ENCODE data around the gene GAB2. TPM values are rescaled to one million over a fixed set of nuclear protein-coding genes. Genes with fewer than 3 reads are reported as not detected.

Gene GAB2
- total RNA-seq, 2 experiments from 2014 or later = 1.2 to 1.3 TPM

- DNase-seq (ENCODE audit: low spot score) = no peak
- H4K20me1 ChIP-seq (ENCODE audit: insufficient read depth, low read length) = no peaks in the 10 kb centered on the region
- no peaks in the 10 kb centered on the region for H3K9me3 ChIP-seq (ENCODE audit: low read length)
- H3K79me2 ChIP-seq (ENCODE audit: insufficient read depth, low read depth, low read length) = no peaks in the 10 kb centered on the region
- H3K27ac ChIP-seq (ENCODE audit: low read depth, low read length, poor library complexity, severe bottlenecking) = no peak overlapping the region
- ChIA-PET POLR2A (no interaction called here), CTCF (ENCODE audit: unreplicated experiment) (no interaction called here)
- no peak overlapping the region for H2AFZ ChIP-seq (ENCODE audit: low read length)
- no peak overlapping the region for H3K4me2 ChIP-seq (ENCODE audit: low read length)
- no peak for TF ChIP-seq CTCF (conservative IDR thresholded peaks at IDR 0.05; ENCODE audit: low read length)
- TF ChIP-seq EZH2phosphoT487 (IDR thresholded peaks at IDR 0.05; ENCODE audit: borderline replicate concordance, low read depth, low read length) = no peak
- no TSS peak for BruUV-seq (replicated peaks)
- H3K4me3 ChIP-seq (ENCODE audit: low read depth, low read length, poor library complexity, severe bottlenecking) = no peak overlapping the region
- H3K9me2 ChIP-seq (ENCODE audit: insufficient read depth, low read length) = no peaks in the 10 kb centered on the region
- intact Hi-C loops (cut with micrococcal nuclease; ENCODE audit: unreplicated experiment) = no loop called here
- peaks cover 76% of the 10 kb centered on the region for H3K36me3 ChIP-seq (ENCODE audit: insufficient read depth, low read length)
- H3K4me1 ChIP-seq (ENCODE audit: insufficient read depth, low read length, poor library complexity, severe bottlenecking) = peaks cover 4% of the 10 kb centered on the region
Observed at GRCh38 chr11:78459738-78460137, 42.1 kb upstream of the GAB2 start.

DNA sequence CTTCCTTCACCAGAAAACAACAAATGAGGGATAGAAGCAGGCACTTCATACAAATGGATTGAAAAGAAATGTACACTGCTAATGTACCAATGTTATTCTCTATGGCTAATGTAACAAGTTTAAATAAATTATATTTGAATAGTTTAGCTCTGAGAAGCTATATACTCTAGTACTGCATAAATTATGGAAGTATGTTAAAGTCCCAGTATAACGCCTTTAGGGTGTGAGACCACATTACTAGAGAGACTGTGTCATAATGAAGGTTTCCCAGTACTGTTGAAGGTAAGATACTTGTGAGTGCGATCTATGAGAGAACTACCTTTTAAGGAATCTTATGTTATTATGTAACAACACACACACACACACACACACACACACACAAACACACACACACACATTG is 39.8 kb upstream of the GAB2 start:
- Histone ChIP-seq H3K4me3 (ENCODE audit: low read depth, low read length, poor library complexity, severe bottlenecking) (no peak overlapping the region), H3K36me3 (ENCODE audit: insufficient read depth, low read length) (peaks cover 65% of the 10 kb centered on the region), H3K4me1 (ENCODE audit: insufficient read depth, low read length, poor library complexity, severe bottlenecking) (peaks cover 6% of the 10 kb centered on the region), H4K20me1 (ENCODE audit: insufficient read depth, low read length) (no peaks in the 10 kb centered on the region), H3K79me2 (ENCODE audit: insufficient read depth, low read depth, low read length) (no peaks in the 10 kb centered on the region), H3K9me3 (ENCODE audit: low read length) (no peaks in the 10 kb centered on the region), H2AFZ (ENCODE audit: low read length) (no peak overlapping the region), H3K9me2 (ENCODE audit: insufficient read depth, low read length) (no peaks in the 10 kb centered on the region), H3K4me2 (ENCODE audit: low read length) (no peak overlapping the region), H3K27ac (ENCODE audit: low read depth, low read length, poor library complexity, severe bottlenecking) (no peak overlapping the region)
- POLR2A ChIA-PET = no interaction called here
- DNase-seq (ENCODE audit: low spot score) = no peak
- BruUV-seq (replicated peaks) = no TSS peak
- TF ChIP-seq EZH2phosphoT487 (IDR thresholded peaks at IDR 0.05; ENCODE audit: borderline replicate concordance, low read depth, low read length) (no peak), CTCF (conservative IDR thresholded peaks at IDR 0.05; ENCODE audit: low read length) (no peak)
- intact Hi-C loops (cut with micrococcal nuclease; ENCODE audit: unreplicated experiment) = loop anchor here (1.0 kb wide), 1 partner anchor 8 kb away; no protein-coding TSS in a partner anchor
- CTCF ChIA-PET (ENCODE audit: unreplicated experiment) = no interaction called here

GRCh38 chr11:78453140-78453935 is 35.7 kb upstream of the GAB2 start:
- CTCF ChIA-PET (ENCODE audit: unreplicated experiment) = no interaction called here
- no peaks in the 10 kb centered on the region for H4K20me1 ChIP-seq (ENCODE audit: insufficient read depth, low read length)
- TF ChIP-seq EZH2phosphoT487 (IDR thresholded peaks at IDR 0.05; ENCODE audit: borderline replicate concordance, low read depth, low read length) (no peak), CTCF (conservative IDR thresholded peaks at IDR 0.05; ENCODE audit: low read length) (no peak)
- H3K4me1 ChIP-seq (ENCODE audit: insufficient read depth, low read length, poor library complexity, severe bottlenecking) = peaks cover 6% of the 10 kb centered on the region
- H3K9me2 ChIP-seq (ENCODE audit: insufficient read depth, low read length) = no peaks in the 10 kb centered on the region
- H3K27ac ChIP-seq (ENCODE audit: low read depth, low read length, poor library complexity, severe bottlenecking) = no peak overlapping the region
- no peaks in the 10 kb centered on the region for H3K9me3 ChIP-seq (ENCODE audit: low read length)
- no peak overlapping the region for H2AFZ ChIP-seq (ENCODE audit: low read length)
- POLR2A ChIA-PET = interaction anchor here (0.7 to 1.3 kb wide), 2 partner anchors 24 to 75 kb away, joined by 3 to 4 read pairs; no protein-coding TSS in a partner anchor
- no peaks in the 10 kb centered on the region for H3K79me2 ChIP-seq (ENCODE audit: insufficient read depth, low read depth, low read length)
- H3K4me2 ChIP-seq (ENCODE audit: low read length) = no peak overlapping the region
- no peak for DNase-seq (ENCODE audit: low spot score)
- no peak overlapping the region for H3K4me3 ChIP-seq (ENCODE audit: low read depth, low read length, poor library complexity, severe bottlenecking)
- peaks cover 26% of the 10 kb centered on the region; the same call in 1 of the 2 replicates for H3K36me3 ChIP-seq (ENCODE audit: insufficient read depth, low read length)
- no TSS peak for BruUV-seq (replicated peaks)
- intact Hi-C loops (cut with micrococcal nuclease; ENCODE audit: unreplicated experiment) = no loop called here
